Fibroblast of villous mesenchyme (primary cell): ENCODE measurements around the gene EML6. TPM values are rescaled to one million over a fixed set of nuclear protein-coding genes. Genes with fewer than 3 reads are reported as not detected.
A peak's percentile ranks its signal among the peaks of the same experiment; 100 is the strongest.

ENCODE experiments used
- DNase-seq: peaks from one replicate; pipeline ENCODE4 v3.0.0-alpha.2; 2010; ENCODE audit warnings: low read depth
- H3K4me3 ChIP-seq: 2 replicates; pipeline ENCODE4 v1.5.1; 2011; ENCODE audit warnings: low read depth, mild to moderate bottlenecking, low read length
- CTCF ChIP-seq: IDR thresholded peaks from 2 replicates; pipeline ENCODE4 v1.5.1; 2012; ENCODE audit warnings: low read depth, mild to moderate bottlenecking, low read length; ENCODE audit not compliant: insufficient read depth
- total RNA-seq: library from RNA; depleted of rRNA; stranded (reverse); fragments of >200 nt; gene quantifications from 2 replicates; pipeline ENCODE4 v1.2.3, GENCODE V29; 2012

The EML6 gene
- total RNA-seq, 1 donor, result 1.3 TPM

- no peak overlapping the region for H3K4me3 ChIP-seq
- DNase-seq, result no peak
- no peak for TF ChIP-seq CTCF
Observed at GRCh38 chr2:54859416-54859815, 136.0 kb downstream of the EML6 start.

GRCh38 chr2:54859997-54860701, 136.7 kb downstream of the EML6 start:
- TF ChIP-seq CTCF, result no peak
- peak; percentile 89 for DNase-seq
- no peak overlapping the region for H3K4me3 ChIP-seq

DNA sequence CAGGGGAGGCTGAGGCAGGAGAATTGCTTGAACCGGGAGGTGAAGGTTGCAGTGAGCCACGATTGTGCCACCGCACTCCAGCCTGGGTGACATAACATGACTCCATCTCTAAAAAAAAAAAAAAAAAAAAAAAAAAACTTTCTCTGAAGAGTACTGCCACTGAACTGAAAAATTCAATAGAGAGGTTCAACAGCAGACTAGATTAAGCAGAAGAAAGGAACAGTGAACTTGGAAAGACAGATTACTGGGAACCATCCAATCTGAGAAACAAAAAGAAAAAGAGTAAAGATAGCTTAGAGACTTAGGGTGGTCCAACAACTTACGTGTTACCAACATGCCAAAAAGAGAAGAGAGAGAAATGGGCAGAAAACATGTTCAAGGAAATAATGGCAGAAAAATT, 138.8 kb downstream of the EML6 start:
- no peak for DNase-seq
- TF ChIP-seq CTCF, result no peak
- H3K4me3 ChIP-seq, result no peak overlapping the region

DNA sequence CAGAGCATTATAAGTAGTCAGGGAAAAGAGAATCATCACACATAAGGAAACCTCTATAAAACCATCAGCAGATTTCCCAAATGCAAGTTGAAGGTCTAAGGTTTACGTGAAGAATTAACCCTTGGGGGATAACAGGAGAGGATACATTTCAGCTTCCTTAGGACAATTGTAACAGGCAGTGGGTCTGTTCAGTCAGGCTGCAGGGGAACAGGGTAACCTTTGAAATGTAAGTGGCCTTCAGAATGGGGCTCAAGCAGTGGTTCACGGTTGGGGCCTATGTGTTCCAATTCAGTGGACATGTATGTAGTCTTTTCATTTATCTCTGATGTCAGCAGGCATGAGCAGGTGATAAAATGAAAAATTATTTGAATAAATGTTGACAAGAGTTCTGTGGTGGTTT, 139.3 kb downstream of the EML6 start:
- no peak for DNase-seq
- H3K4me3 ChIP-seq, result no peak overlapping the region
- TF ChIP-seq CTCF, result no peak

- TF ChIP-seq CTCF, result no peak
- DNase-seq, result no peak
Observed at GRCh38 chr2:54863660-54864059, 140.2 kb downstream of the EML6 start.

GRCh38 chr2:54864096-54864495, 140.6 kb downstream of the EML6 start:
- DNase-seq, result no peak
- H3K4me3 ChIP-seq, result no peak overlapping the region
- TF ChIP-seq CTCF, result no peak

More at GRCh38 chr2:54863660-54864059, 140.2 kb downstream of the EML6 start:
- H3K4me3 ChIP-seq, result no peak overlapping the region

- no peak for TF ChIP-seq CTCF
- no peak overlapping the region for H3K4me3 ChIP-seq
- no peak for DNase-seq
Observed at GRCh38 chr2:54864727-54865126, 141.3 kb downstream of the EML6 start.
